Testis (tissue), 3 donors: ENCODE results near the gene PDE4B. TPM values are rescaled to one million over a fixed set of nuclear protein-coding genes. Genes with fewer than 3 reads are reported as not detected.
"Not testable (repeated sequence)": the region's sequence is repeated elsewhere in the genome, so short reads cannot be mapped to it uniquely, and the experiment has no call there.

Experiments used
- DNase-seq: peaks from one replicate; pipeline ENCODE4 v3.0.0-alpha.2; 2019
- H3K27ac ChIP-seq, 2 donors: fragments of 200-600 bp; sonication (generic); one replicate each; pipeline ENCODE4 v1.5.1; 2019
- H3K27me3 ChIP-seq: fragments of 200-600 bp; sonication (generic); one replicate; pipeline ENCODE4 v1.5.1; 2019
- H3K36me3 ChIP-seq: fragments of 200-600 bp; sonication (generic); one replicate; pipeline ENCODE4 v1.5.1; 2017; ENCODE audit warnings: low read depth; ENCODE audit errors: missing control alignments
- H3K4me1 ChIP-seq: fragments of 200-600 bp; sonication (generic); one replicate; pipeline ENCODE4 v1.5.1; 2019
- H3K4me3 ChIP-seq, 2 donors: fragments of 200-600 bp; sonication (generic); one replicate each; pipeline ENCODE4 v1.5.1; 2017 to 2019
- H3K9me3 ChIP-seq: fragments of 200-600 bp; sonication (generic); one replicate; pipeline ENCODE4 v1.5.1; 2017
- POLR2A ChIP-seq: fragments of 450-650 bp; IDR thresholded peaks from one replicate; pipeline ENCODE4 v1.6.1; 2017; ENCODE audit warnings: antibody characterized with exemption, mild to moderate bottlenecking, moderate library complexity
- WGBS, 2 donors: methylation state at CpG; one replicate each; pipeline ENCODE4 v1.1.5; 2018; 5-methylcytosine and 5-hydroxymethylcytosine counted together
- intact Hi-C: fragments of 100-400 bp; cut with DNase I; formaldehyde crosslinking; loops from one replicate; pipeline ENCODE4 v1.15.1; 2023; ENCODE audit warnings: low total_unique reads
- polyA plus RNA-seq: library from polyadenylated mRNA; stranded (reverse); fragments of 350-450 nt; fragmentation: Illumina TruSeq; extraction: RNeasy Lipid Tissue Mini Kit (QIAGEN cat#74804); gene quantifications from one replicate; pipeline ENCODE4 v1.2.3, GENCODE V29; 2014; ENCODE audit warnings: low read depth, low replicate concordance; ENCODE audit not compliant: insufficient read depth
- total RNA-seq, 2 donors: library from RNA; depleted of rRNA; stranded (reverse); fragments of >200 nt; gene quantifications; one replicate each; pipeline ENCODE4 v1.2.3, GENCODE V29; 2016
- TF ChIP-seq, protein P1 (sequence below), 3 experiments: fragments of 450-650 bp in 2 of 3; fragments of 200-600 bp in 1 of 3; sonication (generic) in 1 of 3; IDR thresholded peaks; one replicate each; pipeline ENCODE4 v1.5.1; 2016 to 2019; ENCODE audit warnings: antibody characterized with exemption in 3 of 3, mild to moderate bottlenecking in 2 of 3, moderate library complexity in 1 of 3

PDE4B gene
- total and polyA plus RNA-seq, 3 donors from 2014 or later: 11.5 to 16.1 (median 12.4) TPM

DNA sequence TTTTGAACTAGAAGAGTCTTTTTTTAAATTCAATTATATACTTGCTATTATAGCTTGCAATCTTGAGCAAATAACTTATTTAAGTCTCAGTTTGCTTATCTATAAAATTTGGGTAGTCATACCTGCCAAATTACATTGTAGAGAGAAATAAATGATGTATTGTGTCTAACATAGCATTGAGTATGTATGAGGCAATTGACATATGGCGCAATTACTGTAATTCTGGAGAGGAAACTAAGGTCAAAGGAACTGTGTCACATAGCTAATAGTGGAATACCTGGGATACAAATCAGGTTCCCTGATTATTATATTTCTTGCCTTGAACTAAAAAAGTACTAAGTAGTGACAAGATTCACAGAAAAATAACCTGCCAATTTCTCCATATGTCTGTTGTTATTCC is 302.5 kb downstream of the PDE4B start:
- H3K9me3 ChIP-seq: no peaks in the 10 kb centered on the region
- H3K27ac ChIP-seq: no peak overlapping the region
- no peak for DNase-seq
- intact Hi-C loops: no loop called here
- no peaks in the 10 kb centered on the region for H3K4me1 ChIP-seq
- 96 to 98% methylated on average over 1 of the region's 1 CpG for WGBS, 2 donors
- TF ChIP-seq, protein P1, sequence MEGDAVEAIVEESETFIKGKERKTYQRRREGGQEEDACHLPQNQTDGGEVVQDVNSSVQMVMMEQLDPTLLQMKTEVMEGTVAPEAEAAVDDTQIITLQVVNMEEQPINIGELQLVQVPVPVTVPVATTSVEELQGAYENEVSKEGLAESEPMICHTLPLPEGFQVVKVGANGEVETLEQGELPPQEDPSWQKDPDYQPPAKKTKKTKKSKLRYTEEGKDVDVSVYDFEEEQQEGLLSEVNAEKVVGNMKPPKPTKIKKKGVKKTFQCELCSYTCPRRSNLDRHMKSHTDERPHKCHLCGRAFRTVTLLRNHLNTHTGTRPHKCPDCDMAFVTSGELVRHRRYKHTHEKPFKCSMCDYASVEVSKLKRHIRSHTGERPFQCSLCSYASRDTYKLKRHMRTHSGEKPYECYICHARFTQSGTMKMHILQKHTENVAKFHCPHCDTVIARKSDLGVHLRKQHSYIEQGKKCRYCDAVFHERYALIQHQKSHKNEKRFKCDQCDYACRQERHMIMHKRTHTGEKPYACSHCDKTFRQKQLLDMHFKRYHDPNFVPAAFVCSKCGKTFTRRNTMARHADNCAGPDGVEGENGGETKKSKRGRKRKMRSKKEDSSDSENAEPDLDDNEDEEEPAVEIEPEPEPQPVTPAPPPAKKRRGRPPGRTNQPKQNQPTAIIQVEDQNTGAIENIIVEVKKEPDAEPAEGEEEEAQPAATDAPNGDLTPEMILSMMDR (IDR thresholded peaks at IDR 0.05): no peak
- TF ChIP-seq POLR2A: no peak
- H3K36me3 ChIP-seq: no peaks in the 10 kb centered on the region
- no peaks in the 10 kb centered on the region for H3K27me3 ChIP-seq
- H3K4me3 ChIP-seq: no peak overlapping the region

- H3K9me3 ChIP-seq, H3K4me3 ChIP-seq, H3K27ac ChIP-seq, intact Hi-C loops, DNase-seq, H3K4me1 ChIP-seq, H3K27me3 ChIP-seq, H3K36me3 ChIP-seq: not testable (repeated sequence)
- WGBS, 2 donors: 94 to 97% methylated on average over 4 of the region's 4 CpGs
These were observed 308.3 kb downstream of the PDE4B start for GRCh38 chr1:66100959-66101358.

- H3K27ac ChIP-seq, H3K9me3 ChIP-seq, H3K27me3 ChIP-seq, DNase-seq, H3K36me3 ChIP-seq, intact Hi-C loops, H3K4me3 ChIP-seq, H3K4me1 ChIP-seq: not testable (repeated sequence)
- WGBS, 2 donors: 88 to 100% methylated on average over 3 of the region's 5 CpGs
These were observed 311.4 kb downstream of the PDE4B start for GRCh38 chr1:66104076-66104475.

DNA sequence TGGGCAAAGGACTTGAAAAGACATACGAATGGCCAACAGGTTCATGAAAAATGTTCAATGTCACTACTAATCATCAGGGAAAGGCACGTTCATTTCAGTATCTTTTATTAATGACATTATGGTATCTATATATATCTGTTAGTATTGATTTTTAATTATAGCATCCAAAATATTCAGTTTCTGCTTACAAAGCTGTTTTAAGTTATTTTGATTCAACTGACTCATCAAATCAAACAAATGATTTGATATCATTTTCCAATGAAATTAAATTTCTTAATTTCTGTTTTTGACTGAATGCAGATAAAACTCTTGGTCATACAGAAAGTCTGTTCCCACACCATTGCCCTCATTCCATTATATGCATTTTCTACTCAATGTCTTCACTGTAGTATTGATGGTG is 315.9 kb downstream of the PDE4B start:
- no peaks in the 10 kb centered on the region for H3K4me1 ChIP-seq
- no peaks in the 10 kb centered on the region for H3K36me3 ChIP-seq
- no peak overlapping the region for H3K4me3 ChIP-seq
- no peaks in the 10 kb centered on the region for H3K9me3 ChIP-seq
- H3K27me3 ChIP-seq: no peaks in the 10 kb centered on the region
- intact Hi-C loops: no loop called here
- DNase-seq: no peak
- TF ChIP-seq, protein P1 (IDR thresholded peaks at IDR 0.05): no peak
- TF ChIP-seq POLR2A: no peak
- no peak overlapping the region for H3K27ac ChIP-seq
- 75 to 81% methylated on average over 2 of the region's 2 CpGs for WGBS, 2 donors

- no peaks in the 10 kb centered on the region for H3K36me3 ChIP-seq
- H3K9me3 ChIP-seq: no peaks in the 10 kb centered on the region
- no peak overlapping the region for H3K27ac ChIP-seq
- 68 to 73% methylated on average over 2 of the region's 2 CpGs for WGBS, 2 donors
- intact Hi-C loops: no loop called here
- H3K27me3 ChIP-seq: no peaks in the 10 kb centered on the region
- H3K4me1 ChIP-seq: no peaks in the 10 kb centered on the region
- no peak overlapping the region for H3K4me3 ChIP-seq
- TF ChIP-seq POLR2A: no peak
- TF ChIP-seq, protein P1 (IDR thresholded peaks at IDR 0.05): no peak
- no peak for DNase-seq
These were observed 320.2 kb downstream of the PDE4B start for GRCh38 chr1:66112744-66113400.

GRCh38 chr1:66119148-66119547 is 326.5 kb downstream of the PDE4B start:
- H3K36me3 ChIP-seq: no peaks in the 10 kb centered on the region
- H3K27ac ChIP-seq: no peak overlapping the region
- DNase-seq: no peak
- TF ChIP-seq, protein P1 (IDR thresholded peaks at IDR 0.05): no peak
- no peak for TF ChIP-seq POLR2A
- H3K27me3 ChIP-seq: no peaks in the 10 kb centered on the region
- H3K4me3 ChIP-seq: no peak overlapping the region
- intact Hi-C loops: no loop called here
- WGBS, 2 donors: 85 to 88% methylated on average over 7 of the region's 7 CpGs
- H3K4me1 ChIP-seq: no peaks in the 10 kb centered on the region
- H3K9me3 ChIP-seq: no peaks in the 10 kb centered on the region
